Measurements from ENCODE around the gene BET1L.
"Not testable (repeated sequence)": the region's sequence is repeated elsewhere in the genome, so short reads cannot be mapped to it uniquely, and the experiment has no call there.

The BET1L gene

DNA sequence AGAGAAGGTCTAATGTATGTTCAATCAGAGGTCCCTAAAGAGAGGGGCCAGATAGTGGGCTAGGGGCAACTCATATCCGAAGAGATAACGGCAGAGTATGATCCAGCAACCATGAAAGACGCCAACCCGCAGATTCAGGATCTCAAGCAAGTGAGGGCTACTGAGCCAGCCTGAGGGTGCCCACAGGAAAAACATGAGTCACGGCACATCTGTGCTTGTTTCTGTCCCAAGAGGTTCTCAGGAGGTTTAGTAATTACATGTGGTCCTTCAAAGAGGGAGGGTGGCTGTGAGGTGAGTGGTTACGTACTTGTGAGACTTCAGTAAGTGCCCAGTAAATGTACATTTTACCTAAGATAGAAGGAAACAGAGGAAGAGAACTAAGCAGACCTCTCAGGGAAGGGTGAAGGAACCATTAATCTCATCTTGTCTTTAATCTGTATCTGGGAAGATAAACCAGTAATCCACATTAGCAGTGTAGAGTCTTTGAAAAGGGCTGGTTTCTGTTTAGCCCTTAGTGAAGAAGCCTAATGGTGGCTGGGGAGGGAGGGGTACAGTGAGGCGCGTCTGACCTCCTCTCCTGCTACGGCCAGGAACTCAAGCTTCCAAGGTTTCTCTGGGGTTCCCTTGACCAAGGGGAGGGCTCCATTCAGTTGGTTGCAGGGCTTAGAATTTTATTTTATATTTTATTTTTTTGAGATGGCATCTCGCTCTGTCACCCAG is 18.7 kb upstream of the BET1L start:
- no peak for DNase-seq

DNA sequence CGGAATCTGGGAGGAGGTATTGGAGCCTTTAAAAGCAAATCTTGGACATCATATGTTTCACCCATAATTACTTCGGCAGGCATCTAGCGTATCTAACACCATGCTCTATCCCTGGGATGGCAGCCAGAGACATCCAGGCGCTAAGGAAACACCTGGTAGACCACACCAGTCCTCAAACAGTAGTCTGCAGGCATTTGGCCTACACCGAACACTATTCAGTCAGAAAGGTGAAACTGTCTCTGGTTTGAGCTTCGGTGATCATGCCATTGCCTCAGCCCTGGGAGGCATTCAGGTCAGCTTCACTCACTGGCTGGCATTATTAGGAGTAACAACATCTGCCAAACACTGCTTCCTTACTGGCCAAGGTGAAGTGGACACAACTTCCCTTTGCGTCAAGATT is 17.2 kb upstream of the BET1L start:
- no peak for DNase-seq

DNA sequence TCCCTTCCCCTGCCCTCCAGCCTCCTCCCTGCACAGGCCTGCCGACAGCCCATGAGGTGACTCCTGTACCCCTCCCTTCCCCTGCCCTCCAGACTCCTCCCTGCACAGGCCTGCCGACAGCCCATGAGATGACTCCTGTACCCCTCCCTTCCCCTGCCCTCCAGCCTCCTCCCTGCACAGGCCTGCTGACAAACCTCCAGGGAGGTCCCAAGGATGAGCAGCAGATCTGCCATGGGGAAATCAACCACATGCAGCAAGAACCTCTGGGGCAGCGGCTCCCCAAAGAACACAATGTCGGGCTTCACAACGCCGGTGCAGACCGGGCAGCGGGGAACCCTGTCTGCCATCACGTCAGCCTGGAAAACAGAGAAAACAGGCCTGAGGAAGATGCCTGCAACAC is 16.7 kb upstream of the BET1L start:
- no peak for DNase-seq

DNA sequence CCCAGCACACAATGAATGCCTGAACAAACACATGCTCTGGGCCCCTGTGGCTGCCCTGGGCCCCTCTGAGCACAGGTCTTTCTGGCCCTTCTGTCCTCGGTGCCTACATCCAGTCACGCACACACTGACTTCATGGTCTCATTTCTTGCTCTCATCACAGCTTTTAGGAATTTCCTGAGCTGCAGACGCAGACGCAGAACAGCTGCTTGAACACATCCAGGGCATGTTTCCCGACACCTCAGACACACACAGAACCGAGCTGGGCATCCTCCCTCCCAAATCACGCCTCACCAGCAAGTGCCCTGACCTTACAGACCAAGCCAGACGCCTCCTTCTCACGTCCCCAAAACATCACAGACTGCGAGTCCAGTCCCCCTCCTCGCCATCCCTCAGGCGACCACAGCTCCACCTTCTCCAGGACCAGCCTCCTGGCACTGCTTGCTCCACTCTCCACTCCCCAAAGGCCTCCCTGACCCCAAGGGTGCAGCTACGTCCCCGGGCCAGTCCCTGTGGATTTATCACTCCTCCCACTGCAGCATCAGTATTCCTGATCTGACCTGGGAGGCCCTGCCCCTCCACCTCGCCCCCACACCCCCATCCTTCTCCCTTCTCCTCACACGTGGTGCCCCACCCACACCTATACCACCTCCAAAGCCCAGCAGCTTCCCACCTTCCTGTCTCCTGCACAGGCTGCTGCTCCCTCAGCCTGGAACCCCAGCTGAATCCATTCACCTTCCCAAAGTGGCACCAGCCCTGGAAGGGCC is 16.0 kb upstream of the BET1L start:
- no peak for DNase-seq

DNA sequence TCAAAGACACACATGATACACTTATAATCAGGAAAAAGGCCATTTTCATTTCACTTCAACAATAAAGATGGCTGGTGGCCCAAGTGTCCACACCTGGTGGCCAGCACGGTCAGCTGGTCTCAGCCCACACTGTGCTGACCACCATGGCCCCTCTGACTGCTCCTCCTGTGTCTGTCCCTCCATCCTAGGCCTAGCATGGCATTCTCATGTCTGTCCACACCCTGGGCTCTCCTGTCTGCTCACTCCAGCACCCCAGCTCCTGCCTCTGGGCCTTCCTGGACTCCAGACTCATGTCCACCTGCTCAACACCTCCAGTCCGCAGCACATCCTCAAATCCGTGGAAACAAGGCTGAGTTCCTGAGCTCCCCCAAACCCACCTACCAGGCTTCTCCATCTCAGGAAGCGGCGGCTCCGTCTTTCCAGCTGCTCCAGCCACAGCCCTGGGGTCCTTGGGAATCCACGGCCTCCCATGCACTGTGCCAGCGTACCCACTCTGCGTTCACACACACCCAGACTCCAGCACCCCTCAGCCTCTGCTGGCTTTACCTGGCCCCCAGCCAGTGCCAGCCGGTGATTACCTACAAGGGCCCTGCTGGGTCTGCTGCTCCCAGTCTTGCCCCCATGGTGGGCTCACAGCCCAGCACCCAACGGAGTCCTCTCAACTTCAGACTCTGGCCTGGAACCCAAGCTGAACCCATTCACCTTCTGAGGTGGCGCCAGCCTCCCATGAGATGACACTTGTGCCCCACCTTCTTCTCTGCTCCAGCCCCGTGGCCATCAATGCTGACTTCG is 15.0 kb upstream of the BET1L start:
- DNase-seq, result no peak

DNA sequence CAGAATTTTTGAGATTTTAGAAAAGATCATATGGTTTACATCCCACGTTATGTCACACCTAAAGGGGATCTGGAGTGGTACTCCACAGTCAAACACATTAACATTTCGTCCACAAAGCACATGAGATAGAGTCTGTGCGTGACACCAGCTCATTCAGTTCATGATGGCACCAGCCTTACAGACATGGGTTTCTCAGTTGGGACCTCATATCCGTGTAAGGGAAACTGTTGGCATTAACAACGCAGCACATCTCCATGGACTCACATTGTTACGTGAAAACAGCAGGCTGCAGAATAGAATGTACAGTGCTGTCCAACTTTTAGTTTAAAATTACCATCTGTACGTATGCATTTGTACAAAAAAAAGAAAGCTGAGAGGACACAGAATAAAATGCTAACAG is 14.3 kb upstream of the BET1L start:
- no peak for DNase-seq

DNA sequence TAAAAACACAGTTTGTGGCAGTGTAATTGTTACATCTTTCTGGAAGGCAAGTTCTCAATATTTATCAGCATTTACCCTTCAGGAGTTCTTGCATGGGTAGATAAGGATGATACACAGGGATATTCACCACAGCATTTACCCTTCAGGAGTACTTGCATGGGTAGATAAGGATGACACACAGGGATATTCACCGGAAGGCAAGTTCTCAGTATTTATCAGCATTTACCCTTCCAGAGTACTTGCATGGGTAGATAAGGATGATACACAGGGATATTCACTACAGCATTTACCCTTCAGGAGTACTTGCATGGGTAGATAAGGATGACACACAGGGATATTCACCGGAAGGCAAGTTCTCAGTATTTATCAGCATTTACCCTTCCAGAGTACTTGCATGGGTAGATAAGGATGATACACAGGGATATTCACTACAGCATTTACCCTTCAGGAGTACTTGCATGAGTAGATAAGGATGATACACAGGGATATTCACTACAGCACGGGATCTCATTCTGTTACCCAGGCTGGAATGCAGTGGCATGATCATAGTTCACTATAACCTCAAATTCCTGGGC is 13.5 kb upstream of the BET1L start:
- not testable (repeated sequence) for DNase-seq

DNA sequence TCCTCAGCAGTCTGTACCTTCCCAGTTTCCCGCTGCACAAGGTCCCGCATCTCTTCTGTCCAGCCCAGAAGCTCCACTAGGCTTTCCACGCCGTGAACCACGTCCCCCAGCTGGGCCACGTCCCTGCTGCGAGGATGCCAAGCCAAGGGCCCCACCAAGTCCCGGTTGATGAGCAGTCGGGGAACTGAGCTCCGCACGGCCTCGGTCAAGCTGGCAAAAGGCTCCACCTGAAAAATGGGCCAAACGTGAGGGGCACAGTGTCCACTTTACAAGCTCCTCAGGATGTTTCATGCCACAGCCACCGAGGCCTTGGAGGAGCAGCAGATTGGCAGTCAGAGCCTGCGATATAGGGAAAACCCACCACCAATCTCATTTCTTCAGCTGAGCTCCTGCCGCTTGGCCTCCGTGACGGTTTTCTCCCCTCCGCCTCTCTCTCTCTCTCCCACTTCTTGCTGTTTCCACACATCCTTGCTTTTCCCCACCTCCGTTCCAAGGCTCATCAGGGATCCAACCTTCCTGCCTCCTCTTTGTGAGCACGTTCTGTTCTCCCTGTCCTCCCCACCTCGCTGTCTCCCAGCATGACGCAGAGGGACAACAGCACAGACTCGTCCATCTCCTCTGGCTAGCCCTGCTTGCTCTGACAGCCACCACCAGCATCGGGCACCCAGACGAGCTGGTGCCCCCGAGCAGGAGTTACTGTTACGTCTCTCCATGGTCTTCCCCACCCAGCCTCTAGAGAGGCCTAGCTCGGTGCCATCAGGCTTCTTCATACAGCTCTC is 11.8 kb upstream of the BET1L start:
- DNase-seq, result no peak

DNA sequence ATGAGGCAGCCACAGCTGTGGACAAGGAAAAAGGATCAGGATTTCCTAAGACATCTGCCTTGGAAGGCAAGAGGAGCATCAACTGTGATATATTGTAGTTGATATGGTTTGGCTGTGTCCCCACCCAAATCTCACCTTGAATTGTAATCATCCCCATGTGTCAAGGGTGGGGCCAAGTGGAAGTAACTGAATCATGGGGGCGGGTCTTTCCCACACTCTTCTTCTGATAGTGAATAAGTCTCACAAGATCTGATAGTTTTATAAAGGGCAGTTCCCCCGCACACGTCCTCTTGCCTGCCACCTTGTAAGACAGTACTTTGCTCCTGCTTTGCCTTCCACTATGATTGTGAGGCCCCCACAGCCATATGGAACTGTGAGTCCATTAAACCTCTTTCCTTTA is 10.5 kb upstream of the BET1L start:
- no peak for DNase-seq

DNA sequence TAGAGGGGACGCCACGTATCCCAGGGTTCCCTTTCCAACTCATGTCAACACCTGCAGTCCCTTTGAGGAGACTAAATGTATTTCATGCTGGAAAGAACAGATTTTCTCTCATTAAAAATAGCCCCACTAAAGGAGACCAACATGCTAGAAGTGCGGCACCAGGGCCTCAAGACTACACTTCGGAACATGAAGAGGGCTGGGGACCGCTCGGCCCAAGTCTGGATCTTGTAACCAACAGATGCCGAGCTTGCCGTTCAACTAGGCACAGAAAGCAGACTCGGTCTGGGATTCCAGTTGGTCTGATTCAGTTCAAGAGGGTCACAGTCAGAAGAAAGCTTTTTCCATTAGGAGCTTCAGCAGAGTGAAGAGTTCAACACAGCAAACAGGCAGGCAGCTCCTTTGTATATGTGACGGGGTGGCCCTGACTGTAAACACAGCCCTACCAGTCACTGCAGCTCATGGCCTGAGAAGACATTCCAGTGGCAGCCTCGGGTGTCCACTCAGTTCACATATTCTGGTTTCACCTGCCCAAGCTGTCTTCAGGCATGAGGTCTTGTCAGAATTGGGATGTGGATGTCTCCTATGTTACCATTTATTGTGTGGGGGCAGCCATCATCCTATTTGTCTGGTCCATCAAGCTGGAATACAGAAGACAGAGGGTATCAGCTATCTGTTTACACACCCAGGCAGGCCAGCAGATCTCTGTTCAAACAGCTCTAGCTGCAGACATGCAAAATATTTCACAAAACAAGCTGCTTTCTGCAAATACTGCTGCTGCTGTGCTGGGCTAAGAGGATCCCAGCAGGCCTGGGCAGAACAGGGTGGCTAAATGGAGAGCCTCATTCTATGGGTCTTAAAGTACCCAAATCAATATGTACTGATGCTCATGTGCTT is 9.1 kb upstream of the BET1L start:
- no peak for DNase-seq

DNA sequence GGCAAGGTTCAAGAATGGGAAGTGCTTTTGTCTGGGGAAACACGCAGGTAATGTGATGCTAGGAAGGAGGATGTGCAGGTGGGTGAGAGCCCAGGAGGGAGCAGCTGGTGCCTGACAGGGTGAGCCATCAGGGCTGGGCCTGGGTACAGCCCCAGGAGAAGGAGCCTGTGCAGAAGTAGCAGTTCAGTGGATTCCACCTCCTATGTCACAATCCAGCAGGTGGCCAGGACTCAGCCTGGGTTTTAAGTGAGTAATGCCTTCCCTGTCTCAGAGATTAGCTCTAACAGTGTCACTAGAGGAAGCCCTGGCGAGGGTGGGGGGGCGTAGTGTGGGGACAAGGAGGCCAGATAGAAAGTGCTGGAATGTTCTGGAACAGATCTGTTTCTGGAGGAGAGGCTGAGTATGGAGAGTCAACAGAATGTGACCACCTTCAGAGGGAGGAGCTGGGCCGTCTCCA is 8.4 kb upstream of the BET1L start:
- no peak for DNase-seq

DNA sequence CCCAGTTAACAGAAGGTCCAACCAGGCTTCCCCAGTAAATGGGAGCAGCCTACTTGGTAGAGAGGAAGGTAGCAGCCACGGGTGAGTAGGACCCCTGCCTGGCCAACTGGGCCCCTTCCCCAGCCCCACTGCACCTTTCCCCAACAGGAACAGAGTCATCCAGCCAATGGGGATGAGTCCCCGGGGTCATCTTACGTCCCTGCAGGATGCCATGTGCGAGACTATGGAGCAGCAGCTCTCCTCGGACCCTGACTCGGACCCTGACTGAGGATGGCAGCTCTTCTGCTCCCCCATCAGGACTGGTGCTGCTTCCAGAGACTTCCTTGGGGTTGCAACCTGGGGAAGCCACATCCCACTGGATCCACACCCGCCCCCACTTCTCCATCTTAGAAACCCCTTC is 6.9 kb upstream of the BET1L start:
- no peak for DNase-seq

DNA sequence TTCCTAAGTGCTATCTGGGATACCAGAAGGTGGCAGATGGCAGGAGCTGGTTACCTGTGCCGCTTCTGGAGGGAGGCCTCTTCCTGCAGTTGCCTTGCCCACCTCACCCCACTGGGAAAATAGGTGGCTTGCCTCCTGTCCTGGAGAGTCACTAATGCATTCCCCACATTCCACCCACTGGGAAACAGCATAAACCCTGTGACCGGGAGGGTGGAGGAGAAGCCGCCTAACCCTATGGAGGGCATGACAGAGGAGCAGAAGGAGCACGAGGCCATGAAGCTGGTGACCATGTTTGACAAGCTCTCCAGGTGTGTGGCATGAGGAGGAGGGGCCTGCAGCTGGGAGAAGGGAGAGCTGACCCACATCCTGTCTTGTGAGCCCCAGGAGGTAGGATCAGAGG is 5.9 kb upstream of the BET1L start:
- no peak for DNase-seq

DNA sequence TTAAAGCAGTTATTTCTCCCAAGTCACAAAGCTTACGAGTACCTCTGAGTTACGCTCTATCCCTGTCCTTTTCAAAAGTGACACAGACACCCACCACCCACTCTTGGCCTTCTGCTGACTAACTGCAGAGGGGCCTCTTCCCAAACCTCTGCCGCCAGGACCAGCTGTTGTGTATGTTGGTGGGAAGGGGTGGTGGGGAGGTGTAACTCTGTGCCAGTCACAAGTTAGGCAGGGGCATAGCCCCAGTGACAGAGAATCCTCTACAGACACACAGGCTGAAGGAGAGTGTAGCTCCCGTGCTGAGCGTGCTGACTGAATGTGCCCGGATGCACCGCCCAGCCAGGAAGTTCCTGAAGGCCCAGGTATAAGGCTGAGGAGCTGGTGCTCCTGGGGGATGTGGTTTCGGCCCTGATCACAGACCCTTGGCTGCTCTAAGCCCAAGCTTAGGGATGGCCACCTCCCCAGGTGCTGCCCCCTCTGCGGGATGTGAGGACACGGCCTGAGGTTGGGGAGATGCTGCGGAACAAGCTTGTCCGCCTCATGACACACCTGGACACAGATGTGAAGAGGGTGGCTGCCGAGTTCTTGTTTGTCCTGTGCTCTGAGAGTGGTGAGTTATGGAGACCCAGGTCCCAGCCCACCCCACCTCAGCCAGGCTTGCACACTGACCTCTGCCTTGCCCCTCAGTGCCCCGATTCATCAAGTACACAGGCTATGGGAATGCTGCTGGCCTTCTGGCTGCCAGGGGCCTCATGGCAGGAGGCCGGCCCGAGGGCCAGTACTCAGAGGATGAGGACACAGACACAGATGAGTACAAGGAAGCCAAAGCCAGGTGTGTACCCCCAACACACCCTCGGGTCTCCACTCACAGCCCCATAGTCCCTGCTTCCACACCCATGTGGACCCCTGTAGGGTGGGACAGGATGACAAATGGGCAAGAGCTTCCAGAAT is 5.2 kb upstream of the BET1L start:
- no peak for DNase-seq

DNA sequence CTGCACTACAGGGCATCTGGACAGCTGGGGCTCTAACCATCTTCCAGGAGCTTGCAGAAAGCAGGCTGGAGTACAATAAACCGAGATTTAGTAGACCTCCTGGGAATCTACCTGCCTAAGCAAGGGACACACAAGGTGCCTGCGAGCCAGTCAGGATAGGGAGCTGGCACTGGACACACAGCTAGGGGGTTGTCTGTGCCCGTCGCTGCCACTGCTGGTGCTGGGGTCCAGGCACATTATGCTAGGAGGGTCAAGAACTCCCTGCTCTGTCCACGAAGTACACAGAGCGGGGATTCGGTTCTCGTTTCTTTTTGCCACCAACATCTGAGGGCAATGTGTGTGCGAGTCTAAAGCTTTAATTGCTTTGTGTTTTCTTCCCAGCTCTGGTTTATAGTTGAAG is 4.5 kb upstream of the BET1L start:
- DNase-seq, result no peak

DNA sequence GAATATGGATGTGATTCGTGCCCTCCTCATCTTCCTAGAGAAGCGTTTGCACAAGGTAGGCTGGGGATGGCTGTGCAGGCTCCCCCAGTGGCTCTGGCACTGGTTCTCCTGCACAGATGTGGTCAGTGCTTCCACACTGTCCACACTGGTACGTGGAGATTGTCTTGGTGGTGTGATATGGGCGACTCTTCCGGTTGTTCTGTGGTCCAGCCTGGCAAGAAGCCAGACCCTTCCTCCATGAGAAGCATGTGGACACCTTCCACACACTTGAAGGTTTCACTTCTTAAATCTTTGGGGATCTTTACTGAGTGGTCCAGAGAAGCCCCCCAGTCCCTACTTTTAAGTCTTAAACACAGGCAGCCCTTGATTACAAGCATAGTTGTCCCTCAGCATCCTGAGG is 4.1 kb upstream of the BET1L start:
- no peak for DNase-seq

DNA sequence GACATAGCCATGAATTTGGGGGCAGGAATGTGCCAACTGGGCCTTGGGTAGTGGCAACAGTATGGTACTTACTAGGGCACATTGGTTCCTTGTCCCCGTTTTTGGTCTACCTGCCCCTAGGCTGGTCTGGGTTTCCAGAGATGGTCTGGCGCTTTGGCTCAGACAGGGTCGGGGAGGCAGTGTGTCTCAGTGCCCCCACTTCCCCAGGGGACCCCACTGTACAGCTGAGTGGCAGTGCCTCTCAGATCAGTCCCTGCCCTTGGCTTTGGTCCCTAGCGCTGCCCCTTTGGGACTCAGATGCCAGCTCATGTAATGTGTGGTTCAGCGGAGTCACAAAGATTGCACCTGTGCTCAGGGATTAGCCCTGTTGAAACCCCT is 3.6 kb upstream of the BET1L start:
- DNase-seq, result no peak

DNA sequence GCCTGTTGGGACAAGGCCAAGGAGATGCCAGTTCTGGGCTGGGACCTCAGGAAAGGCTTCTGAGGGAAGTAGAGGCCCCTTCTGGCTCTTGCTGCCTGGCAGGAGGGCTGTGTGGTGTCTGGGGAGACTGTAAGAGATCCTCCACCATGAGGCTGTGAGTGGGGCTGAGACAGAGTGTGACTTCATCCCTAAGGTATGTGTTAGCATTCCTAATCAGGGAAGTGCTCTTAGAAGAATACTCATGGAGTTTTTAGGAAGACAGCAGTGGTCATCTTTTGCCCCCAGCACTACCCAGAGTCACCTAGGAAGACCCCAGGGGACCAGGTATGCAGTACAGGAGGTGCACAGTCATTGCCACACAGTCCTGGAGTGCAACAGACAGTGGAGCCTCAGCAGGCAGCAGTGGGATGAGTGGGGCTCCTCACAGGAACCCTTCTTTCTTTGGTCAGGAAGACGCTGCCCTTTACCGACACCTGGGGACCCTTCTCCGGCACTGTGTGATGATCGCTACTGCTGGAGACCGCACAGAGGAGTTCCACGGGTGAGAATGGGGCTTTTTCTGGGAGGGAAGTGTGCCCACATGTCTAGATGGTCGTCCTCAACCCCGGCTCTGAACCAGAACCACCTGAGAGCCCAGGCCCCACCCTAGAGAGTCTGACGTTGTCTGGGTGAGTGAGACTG is 3.1 kb upstream of the BET1L start:
- DNase-seq, result no peak

DNA sequence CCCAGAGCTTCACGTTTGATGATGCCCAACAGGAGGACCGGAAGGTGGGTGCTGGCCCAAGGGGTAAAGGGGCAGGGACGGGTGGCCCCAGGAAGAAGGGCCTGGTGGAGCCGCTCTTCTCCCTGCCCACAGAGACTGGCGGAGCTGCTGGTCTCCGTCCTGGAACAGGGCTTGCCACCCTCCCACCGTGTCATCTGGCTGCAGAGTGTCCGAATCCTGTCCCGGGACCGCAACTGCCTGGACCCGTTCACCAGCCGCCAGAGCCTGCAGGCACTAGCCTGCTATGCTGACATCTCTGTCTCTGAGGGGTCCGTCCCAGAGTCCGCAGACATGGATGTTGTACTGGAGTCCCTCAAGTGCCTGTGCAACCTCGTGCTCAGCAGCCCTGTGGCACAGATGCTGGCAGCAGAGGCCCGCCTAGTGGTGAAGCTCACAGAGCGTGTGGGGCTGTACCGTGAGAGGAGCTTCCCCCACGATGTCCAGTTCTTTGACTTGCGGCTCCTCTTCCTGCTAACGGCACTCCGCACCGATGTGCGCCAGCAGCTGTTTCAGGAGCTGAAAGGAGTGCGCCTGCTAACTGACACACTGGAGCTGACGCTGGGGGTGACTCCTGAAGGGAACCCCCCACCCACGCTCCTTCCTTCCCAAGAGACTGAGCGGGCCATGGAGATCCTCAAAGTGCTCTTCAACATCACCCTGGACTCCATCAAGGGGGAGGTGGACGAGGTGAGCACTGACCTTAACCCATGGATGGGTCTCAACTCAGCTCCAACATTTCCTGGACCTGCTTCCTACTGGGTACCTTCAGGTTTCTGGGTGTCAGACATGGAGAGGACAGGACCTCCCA is 2.3 kb upstream of the BET1L start:
- DNase-seq, result no peak

Measured in NK-92 treated with Interleukin-12 subunit alpha and Interleukin-12 subunit beta, amount 100 ng/mL, for 24 hours (cell line).